ENCODE results near the gene VEGFB. TPM values are rescaled to one million over a fixed set of nuclear protein-coding genes. Genes with fewer than 3 reads are reported as not detected.

VEGFB gene
- total and polyA plus RNA-seq, 2 of the 8 experiments (the other 6 are each of a cell fraction or from before 2014, with no cell fraction given): 9.3 to 49.6 TPM

- H3K23me2 ChIP-seq (ENCODE audit: low read depth, low read length): no peaks in the 10 kb centered on the region
- no peak for FAIRE-seq
- H3K4me3 ChIP-seq (ENCODE audit: extremely low read depth in 1 of 4, insufficient read depth in 2 of 4, low read depth in 3 of 4, low read length in 4 of 4): no peak overlapping the region
- H2AFZ ChIP-seq (ENCODE audit: low read length): no peak overlapping the region
- H3K4ac ChIP-seq (replicated peaks; ENCODE audit: insufficient read length, low read depth, low read length): no peak overlapping the region
- no peaks in the 10 kb centered on the region for H3K27me3 ChIP-seq (replicated peaks in 1 of 4; ENCODE audit: control insufficient read depth in 3 of 4, extremely low read depth in 1 of 4, insufficient read depth in 3 of 4, low read length in 3 of 4)
- no peak overlapping the region for H2AK5ac ChIP-seq (ENCODE audit: low read depth, low read length)
- TF ChIP-seq RFX5 (IDR thresholded peaks at IDR 0.05; ENCODE audit: borderline replicate concordance, low read depth, low read length): no peak
- TF ChIP-seq KDM4A (IDR thresholded peaks at IDR 0.05; ENCODE audit: low read depth, low read length, severe bottlenecking): no peak
- no peak for TF ChIP-seq NANOG (IDR thresholded peaks at IDR 0.05; ENCODE audit: insufficient read depth, low read depth, low read length, poor library complexity, severe bottlenecking)
- no peaks in the 10 kb centered on the region for H3K9me3 ChIP-seq (ENCODE audit: insufficient read depth in 2 of 2, low read depth in 1 of 2, low read length in 1 of 2)
- H3K18ac ChIP-seq (ENCODE audit: extremely low read depth, low read length): no peak overlapping the region
- no peak overlapping the region for H3K14ac ChIP-seq (ENCODE audit: insufficient read length)
- H3K23ac ChIP-seq (ENCODE audit: insufficient read length): no peak overlapping the region
- no peak overlapping the region for H3K4me2 ChIP-seq (ENCODE audit: insufficient read depth in 1 of 2, low read depth in 2 of 2, low read length in 2 of 2)
- H4K8ac ChIP-seq (ENCODE audit: extremely low read depth, insufficient read depth, low read length): no peak overlapping the region
- no peak overlapping the region for H4K5ac ChIP-seq (ENCODE audit: insufficient read length, low read depth, low read length)
- no peak overlapping the region for H3K27ac ChIP-seq (ENCODE audit: low read depth, low read length)
- CTCF ChIA-PET (ENCODE audit: partially characterized antibody): interaction anchor here (0.6 to 7.0 kb wide), 5 partner anchors 10 to 241 kb away, joined by 3 to 68 read pairs (median 3); partner anchors contain the start of gene FERMT3
- H4K91ac ChIP-seq (replicated peaks; ENCODE audit: insufficient read length, low read length): no peak overlapping the region
- DNase-seq (ENCODE audit: low read depth in 1 of 2, low spot score in 2 of 2): no peak
- no peak overlapping the region for H3K56ac ChIP-seq (replicated peaks; ENCODE audit: insufficient read length, low read depth, low read length)
- no peak overlapping the region for H3K9ac ChIP-seq (replicated peaks in 1 of 4; ENCODE audit: extremely low read depth in 1 of 4, low read depth in 3 of 4, low read length in 3 of 4)
- no peaks in the 10 kb centered on the region for H3K79me2 ChIP-seq (ENCODE audit: control insufficient read depth in 1 of 2, insufficient read depth in 2 of 2, low read length in 2 of 2)
- H2BK12ac ChIP-seq (ENCODE audit: low read depth, low read length): no peak overlapping the region
- no peak overlapping the region for H2BK20ac ChIP-seq (ENCODE audit: low read length)
- no peak overlapping the region for H2BK5ac ChIP-seq (ENCODE audit: low read depth, low read length)
- H3K79me1 ChIP-seq (ENCODE audit: low read depth, low read length): no peaks in the 10 kb centered on the region
- H4K20me1 ChIP-seq (replicated peaks in 1 of 2; ENCODE audit: control insufficient read depth in 1 of 2, insufficient read depth in 2 of 2, low read length in 2 of 2): peaks cover 2 to 8% of the 10 kb centered on the region in 2 experiments
- no peaks in the 10 kb centered on the region for H3K4me1 ChIP-seq (replicated peaks in 1 of 4; ENCODE audit: control insufficient read depth in 3 of 4, insufficient read depth in 4 of 4, low read length in 3 of 4)
- H2BK15ac ChIP-seq (ENCODE audit: low read length): no peak overlapping the region
- 84% methylated on average over 11 of the region's 11 CpGs; no CpG with 5 or more reads in 1 of the 2 experiments for WGBS, 2 experiments (ENCODE audit: extremely low coverage in 1 of 2, insufficient coverage in 1 of 2, insufficient read length in 1 of 2, insufficient replicate concordance in 2 of 2, low coverage in 1 of 2, low lambda C conversion rate in 2 of 2, missing lambda C conversion rate in 1 of 2)
- POLR2A ChIA-PET (ENCODE audit: partially characterized antibody): interaction anchor here (1.1 to 14.1 kb wide), 7 partner anchors 10 to 50 kb away, joined by 3 to 253 read pairs (median 4); partner anchors contain the start of genes FERMT3, STIP1 and VEGFB
- peaks cover 0 to 7% (median 3%) of the 10 kb centered on the region in 4 experiments; a peak in 4 of 8 replicates for H3K36me3 ChIP-seq (ENCODE audit: control insufficient read depth in 2 of 4, insufficient read depth in 4 of 4, low read length in 3 of 4)
- H2BK120ac ChIP-seq (replicated peaks; ENCODE audit: low read depth, low read length): no peak overlapping the region
Measured at GRCh38 chr11:64218628-64219353, 15.6 kb upstream of the VEGFB start.

Measured in H1 (cell line).